SKM-1 (cell line): Measurements from ENCODE around the gene PCNX1.
"Not testable (repeated sequence)": the region's sequence is repeated elsewhere in the genome, so short reads cannot be mapped to it uniquely, and the experiment has no call there.

ENCODE experiments used
- DNase-seq: peaks from one replicate; lab custom pipeline; 2025; ENCODE audit not compliant: unreplicated experiment; lab: John Stamatoyannopoulos, UW

PCNX1 gene

DNA sequence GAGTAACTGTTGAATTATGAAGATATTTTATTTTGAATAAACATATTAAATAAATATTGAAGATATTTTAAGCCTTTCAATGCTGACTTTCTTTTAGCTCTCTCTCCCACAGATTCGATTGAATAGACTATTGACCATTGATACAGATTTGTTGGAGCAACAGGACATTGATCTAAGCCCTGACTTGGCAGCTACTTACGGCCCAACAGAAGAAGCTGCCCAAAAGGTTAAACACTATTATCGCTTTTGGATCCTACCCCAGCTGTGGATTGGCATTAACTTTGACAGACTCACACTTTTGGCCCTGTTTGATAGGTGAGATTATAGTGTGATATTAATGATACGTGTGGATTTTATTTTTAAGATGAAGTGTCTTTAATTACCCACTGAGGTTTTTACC is 105.6 kb downstream of the PCNX1 start:
- no peak for DNase-seq

DNA sequence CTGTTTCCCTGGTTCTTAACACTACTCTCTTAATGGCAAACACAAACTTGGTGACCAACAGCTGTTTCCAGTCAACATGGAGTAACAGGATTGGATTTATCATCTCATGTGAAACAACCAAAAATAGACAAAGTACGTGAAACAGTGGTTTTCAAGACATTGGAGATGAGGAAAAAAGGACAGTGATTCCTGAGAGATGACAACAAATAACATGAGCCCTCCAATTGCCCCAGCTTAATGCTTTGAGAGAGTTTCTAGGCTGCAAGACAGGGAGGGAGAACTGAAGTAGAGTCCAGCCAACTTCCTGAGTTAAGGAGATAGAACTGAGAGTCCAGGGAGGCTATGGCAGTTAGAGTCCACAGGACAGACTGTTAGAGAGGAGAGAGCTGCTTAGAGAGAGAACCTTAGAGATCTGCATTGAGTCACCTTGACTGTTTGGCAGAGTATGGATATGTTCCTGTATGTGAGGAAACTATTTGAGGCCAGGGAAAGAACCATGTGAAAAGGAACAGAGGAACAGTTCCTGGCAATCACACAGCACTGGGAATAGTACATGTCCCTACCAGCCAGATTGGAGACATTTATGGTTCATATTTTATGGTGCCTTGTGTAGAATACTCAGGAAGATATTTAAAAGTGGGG is 106.4 kb downstream of the PCNX1 start:
- DNase-seq = no peak

DNA sequence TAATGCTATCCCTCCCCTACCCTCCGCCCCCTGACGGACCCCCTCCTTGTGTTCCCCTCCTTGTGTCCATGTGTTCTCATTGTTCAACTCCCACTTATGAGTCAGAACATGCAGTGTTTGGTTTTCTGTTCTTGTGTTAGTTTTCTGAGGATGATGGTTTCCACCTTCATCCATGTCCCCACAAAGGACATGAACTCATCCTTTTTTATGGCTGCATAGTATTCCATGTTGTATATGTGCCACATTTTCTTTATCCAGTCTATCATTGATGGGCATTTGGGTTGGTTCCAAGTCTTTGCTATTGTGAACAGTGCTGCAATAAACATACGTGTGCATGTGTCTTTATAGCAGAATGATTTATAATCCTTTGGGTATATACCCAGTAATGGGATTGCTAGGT is 112.7 kb downstream of the PCNX1 start:
- DNase-seq = not testable (repeated sequence)

DNA sequence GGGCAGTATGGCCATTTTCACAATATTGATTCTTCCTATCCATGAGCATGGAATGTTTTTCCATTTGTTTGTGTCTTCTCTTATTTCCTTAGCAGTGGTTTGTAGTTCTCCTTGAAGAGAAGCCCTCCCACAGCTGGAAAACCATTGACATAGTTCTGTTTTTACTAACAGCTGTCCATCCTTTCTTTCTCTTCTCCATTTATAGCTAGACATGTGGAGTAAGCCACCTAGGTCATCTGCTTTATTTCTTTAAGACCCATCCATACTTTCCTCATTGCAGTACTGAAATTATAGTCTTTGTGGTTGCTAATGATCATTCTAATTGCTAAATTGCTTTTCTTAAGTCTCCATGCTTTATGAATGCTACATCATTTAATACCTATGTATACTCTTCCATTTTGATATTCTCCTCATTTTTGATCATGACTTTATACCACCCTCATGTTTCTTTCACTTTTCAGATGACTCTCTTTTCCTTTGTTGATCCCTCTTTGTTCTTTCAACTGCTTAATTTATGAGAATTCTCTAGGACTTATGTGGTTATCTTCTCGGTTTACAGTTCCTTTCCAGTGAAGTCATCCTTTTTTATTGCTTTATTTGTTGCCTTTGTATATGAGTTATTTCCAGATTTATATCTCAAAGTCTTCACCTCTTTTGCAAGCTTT is 114.2 kb downstream of the PCNX1 start:
- DNase-seq = no peak

DNA sequence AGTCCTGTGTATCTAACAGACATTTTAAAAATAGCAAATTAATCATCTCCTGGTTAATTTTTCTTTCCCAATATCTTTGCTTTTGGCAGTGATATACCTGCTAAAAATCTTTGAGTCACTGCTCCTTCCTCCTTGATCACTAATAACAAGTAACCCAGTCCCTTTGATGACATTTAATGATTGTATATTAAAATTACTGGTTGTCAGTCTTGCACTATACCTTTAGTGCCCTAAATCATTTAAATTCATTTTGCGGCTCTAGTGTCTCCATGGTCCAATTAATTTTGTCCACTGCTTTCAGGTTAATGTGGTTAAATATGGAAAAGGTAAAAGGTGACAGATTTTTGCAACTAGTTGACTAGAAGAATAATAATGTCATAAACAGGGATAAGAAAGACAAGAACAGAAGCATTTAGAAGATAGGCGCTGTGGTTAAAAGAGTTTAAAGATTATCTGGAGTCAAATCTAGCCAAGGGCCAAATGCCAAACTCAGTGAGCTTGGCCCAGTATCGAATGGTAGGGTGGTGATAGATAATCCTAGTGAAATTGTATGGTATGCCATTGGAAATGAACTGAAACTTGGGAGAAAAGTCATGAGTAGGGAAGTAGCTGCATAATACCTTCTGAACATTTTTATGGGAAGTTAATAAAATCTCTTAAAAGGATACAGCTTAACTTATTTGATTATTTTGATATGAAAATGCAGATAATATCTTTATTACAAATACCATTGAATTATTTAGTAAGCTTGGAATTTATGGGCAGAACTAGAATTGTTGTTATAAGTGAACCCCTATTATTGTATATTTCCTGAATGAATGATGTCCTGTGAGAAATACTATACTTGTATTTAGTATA is 115.0 kb downstream of the PCNX1 start:
- DNase-seq = no peak

DNA sequence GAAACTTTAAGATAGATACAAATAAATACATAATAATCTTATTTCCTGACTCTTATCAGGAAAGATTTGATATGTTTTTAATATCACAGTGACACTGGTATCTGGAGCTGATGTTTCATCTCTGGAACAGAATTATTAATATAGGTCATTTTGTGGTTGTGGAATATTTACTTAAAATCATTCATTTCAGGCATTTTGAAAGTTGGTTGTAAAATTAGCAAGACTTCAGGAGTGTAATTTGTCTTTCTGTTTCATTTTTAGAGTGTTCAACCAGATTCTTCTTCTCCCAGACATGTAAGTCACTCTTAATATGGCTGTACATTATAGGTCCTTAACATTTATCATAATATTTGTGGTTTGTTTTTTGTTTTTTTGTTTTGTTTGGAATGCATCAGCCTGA is 115.7 kb downstream of the PCNX1 start:
- DNase-seq = no peak

DNA sequence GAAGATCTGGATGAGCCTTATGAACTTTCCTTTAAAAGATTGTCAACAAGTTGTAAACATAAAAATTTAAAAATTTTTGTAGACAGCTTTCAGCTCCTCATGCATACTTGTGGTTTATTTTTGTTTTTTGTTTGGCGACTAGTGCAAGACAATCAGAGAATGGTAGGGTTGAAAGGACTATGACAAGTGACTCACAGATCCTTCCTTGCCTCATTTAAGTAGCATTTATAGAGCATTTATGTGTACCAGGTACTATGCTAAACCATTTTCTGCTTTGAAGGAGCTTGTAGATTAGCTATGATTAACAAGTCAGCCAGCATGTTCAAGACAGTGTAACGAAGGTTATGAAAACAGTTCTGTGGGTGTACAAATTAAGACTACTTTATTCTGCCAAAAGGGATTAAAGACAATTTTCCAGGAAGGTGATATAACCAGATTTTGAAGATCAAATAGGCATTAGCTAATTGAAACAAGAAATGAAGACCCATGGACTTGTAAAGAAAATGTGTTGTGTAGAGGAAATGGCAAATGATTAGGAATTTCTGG is 122.0 kb downstream of the PCNX1 start:
- DNase-seq = no peak

DNA sequence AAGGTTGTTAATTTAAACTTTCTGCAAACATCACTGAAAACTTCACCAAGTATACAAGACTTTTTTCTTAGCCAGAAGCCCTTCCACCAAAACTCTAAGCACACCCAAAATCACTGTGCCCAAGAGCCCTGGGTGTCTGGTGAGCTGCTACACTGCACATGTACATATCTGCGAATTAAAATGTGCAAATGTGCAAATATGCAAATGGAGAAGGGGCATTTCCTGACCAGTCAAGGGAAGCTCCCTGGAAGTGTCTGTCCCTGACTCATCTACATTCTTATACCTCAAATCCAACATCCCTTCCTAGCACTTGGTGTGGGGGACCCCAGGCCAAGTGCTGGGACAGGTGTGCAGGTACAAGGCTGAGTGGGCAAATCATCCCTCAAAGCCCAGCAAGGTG is 123.7 kb downstream of the PCNX1 start:
- no peak for DNase-seq

DNA sequence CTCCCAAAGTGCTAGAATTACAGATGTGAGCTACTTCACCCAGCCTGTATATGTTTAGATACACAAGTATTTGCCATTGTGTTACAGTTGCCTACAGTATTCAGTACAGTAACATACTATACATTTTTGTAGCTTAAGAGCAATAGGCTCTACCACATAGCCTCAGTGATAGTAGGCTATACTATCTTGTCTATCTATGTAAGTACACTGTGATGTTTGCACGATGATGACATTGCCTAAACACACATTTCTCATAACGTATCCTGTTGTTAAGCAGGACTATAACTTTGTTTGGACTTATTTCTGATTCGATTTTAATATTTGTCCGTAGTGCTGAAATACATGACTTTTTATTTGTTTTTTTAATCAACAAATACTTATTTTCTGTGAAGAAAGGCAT is 129.2 kb downstream of the PCNX1 start:
- DNase-seq = no peak

DNA sequence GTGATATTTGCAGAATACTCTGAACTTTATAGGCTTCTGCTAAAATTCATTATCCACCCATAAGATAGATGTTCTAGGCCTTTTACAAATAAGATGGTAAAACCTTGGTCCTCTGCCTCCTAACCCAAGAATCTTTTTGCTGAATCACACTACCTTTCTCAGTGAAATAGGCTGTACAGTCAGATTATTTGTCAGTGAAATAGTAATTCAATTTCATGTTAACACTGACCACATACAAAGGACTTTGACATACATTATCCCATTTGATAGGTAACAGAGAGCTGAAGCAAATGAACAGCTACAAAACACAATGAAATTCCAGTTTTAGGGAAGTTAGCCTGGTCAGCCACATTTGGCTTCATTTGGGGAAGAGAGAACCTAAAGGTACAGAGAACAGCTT is 141.1 kb downstream of the PCNX1 start:
- DNase-seq = no peak

DNA sequence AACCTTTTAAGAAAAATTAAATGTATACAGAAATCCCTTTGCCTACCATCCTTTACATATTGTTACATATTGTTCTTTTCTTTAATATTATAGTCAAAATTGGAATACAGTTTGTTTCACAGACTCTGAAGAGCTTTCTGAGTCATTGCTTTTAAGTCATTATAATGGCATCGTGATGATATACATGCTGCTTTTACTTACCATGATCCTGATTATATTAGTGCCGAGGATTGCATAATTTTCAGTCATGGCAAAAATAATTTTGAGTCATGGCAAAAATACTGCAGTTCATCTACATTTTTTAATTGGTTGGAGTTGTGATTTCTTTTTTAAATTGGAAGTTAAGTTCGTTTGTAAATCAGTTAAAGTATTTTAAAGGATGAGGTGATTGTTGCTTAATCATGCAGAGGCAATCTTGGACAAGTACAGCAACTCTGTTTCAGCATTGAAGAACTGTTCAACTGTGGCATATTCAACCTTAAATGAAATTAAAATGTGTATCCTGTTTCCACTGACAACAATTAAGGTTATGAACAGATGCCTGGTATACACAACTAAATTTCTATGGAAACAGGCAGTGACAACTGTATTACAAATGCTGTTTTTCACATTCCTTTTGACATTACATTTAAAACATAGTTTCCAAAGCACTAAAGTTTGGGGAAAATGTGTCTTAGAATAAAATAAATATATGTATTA is 142.3 kb downstream of the PCNX1 start:
- DNase-seq = no peak

DNA sequence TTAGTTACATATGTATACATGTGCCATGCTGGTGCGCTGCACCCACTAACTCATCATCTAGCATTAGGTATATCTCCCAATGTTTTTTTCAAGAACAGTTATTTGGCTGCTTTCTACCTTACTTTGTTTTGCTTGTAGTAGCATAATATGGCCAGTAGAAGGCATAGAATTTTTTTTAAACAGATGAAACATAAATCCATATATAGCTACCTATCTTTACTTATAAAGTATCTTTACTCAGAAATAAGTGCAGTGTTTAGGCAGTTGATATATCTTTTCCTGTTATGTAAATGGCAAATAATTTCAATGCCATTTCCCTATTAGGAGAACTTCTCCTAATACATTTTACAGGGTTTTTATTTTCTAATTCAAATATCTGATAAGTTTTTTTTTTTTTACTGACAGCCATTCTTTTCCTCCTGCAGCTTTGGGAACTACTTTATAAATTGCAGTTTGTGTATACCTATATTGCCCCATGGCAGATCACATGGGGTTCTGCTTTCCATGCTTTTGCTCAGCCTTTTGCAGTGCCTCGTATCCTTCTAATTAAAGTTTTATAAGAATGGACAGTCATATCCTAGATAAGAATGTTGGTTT is 143.1 kb downstream of the PCNX1 start:
- no peak for DNase-seq

DNA sequence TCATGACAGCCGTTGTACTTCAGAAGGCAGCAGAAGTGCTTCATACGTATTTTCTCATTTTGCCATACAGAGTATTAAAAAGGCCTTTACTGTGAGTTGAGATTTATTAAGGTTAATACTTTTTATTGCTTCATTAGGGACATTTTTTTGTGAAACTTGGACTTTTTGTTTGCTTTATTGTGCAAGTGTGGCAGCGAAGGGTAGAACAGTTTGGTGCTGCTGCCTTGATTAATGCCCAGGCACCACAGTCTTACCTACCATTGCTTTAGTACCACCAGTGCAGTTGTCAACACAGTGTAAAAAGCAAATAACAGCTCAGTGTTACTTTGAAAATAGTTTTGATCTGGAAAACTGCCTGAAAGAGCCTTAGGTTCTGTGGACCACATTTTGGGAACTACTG is 147.4 kb downstream of the PCNX1 start:
- no peak for DNase-seq

DNA sequence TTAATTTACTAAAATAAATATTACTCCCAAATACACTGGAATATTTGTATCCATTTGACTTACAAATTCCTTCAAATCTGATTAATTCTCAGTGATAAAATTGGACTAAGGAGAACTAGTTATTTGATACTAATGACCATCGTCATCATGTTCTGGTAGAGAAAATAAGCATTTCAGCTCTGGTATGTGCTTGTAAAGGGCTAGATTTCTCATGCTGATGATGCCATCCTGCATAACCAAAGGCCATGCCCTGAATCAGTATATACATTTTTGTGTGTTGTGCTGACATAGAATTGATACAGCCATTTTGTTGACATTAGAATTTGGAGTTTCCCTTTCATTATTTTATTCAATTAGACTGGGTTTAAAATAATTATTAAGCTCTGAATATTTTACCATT is 148.9 kb downstream of the PCNX1 start:
- DNase-seq = no peak

DNA sequence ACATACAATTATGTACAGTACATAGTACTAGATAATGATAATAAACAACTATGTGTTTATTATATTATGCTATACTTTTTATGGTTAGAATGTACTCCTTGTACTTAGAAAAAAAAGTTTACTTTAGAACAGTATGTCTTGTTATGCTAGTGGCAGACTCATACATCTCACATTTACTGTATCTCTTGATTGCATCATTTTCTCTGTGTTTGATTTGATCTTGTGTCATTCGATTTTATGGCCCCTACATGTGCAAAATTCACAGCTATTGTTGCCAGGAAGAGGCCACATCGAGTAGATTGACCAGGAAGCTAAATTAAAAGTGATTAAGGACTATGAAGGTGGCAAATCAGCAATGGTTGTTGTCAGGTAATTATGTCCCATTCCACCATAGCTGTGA is 153.0 kb downstream of the PCNX1 start:
- no peak for DNase-seq

DNA sequence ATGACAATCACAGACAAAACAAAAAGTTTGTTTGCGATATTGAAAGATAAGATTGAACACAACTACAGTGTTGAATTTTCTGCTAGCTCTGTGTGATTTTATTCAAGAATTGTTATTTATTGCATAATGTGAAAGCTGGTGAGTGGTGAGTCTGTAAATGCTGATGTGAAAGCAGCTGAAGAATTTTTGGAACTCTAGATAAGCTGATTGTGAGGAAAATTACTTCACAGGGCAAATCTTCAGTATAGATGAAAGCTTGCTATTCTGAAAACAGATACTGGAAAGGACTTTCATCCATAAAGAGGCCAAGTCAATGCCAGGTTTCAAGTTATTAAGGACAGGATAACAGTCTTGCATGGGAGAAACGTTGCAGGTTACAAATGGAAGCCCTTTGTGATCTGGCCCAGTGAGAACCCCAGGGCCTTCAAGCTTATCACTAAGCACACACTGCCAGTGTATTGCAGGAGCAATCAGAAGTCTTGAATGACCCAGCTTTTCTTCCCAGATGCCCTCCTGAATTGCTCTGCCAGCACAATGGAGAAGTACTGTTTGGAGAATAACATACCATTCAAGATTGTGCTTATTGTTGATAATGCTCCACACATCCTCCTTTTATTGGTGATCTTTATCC is 153.7 kb downstream of the PCNX1 start:
- no peak for DNase-seq

DNA sequence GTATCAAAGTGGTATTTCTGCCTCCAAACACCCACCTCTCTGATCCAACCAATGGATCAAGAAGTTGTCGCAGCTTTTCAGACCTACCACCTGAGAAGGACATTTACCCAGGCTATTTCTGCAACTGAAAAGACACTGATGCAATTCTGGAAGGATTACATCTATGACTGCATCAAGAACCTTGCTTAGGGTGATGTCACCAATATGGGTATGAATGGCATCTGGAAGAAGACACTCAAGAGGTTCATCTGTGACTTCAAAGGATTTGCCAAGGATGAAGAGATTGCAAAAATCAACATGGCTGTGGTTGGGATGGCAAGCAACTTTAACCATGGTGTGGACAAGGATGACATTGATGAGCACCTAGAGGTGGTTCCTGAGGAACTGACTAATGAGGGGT is 154.2 kb downstream of the PCNX1 start:
- DNase-seq = no peak

DNA sequence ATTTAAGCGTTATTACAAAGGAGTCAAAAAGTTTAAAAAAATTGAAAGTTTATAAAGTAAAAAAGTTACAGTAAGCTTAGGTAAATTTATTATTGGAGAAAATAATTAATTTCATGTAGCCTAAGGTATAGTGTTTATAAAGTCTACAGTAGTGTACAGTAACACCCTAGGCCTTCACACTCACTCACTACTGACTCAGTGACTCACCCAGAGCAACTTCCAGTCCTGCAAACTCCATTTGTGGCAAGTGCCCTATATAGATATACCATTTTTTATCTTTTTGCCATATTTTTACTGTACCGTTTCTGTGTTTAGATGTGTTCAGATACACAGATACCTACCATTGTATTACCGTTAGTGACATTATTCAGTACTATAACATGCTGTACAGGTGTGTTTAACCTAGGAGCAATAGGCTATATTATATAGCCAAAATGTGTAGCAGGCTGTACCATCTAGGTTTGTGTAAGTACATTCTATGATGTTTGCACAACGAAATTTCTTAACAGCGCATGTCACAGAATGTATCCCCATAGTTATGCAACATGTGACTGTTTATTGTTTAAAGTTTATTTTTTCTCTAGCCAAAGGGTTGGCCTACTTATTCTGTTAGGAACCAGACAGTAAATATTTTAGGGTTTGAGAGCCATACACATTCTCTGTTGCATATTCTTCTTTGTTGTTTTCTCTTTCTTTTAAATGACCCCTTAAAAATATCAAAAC is 155.5 kb downstream of the PCNX1 start:
- DNase-seq = no peak

DNA sequence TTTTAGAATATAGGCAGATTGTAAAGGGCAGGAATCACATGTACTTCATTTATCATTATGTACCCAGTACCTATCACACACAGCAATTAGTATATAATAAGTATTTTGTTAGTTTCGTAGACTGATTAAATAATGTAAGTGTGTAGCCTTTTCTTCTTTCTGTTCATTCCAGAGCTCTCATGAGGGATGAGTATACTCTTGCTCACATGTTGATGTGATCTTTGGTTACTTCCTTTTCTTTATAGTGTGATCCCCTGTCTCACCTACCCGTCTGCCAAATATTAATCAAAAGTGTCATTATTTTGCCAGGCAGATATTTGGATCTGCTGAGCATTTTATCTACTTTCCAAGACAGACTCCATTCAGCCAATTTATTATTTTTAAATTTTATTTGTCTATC is 156.1 kb downstream of the PCNX1 start:
- no peak for DNase-seq

DNA sequence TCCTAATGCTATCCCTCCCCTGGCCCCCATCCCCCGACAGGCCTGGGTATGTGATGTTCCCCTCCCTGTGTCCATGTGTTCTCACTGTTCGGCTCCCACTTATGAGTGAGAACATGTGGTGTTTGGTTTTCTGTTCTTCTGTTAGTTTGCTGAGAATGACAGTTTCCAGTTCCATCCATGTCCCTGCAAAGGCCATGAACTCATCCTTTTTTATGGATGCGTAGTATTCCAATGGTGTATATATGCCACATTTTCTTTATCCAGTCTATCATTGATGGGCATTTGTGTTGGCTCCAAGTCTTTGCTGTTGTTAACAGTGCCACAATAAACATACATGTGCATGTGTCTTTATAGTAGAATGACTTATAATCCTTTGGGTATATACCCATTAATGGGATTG is 157.5 kb downstream of the PCNX1 start:
- DNase-seq = not testable (repeated sequence)
